Measurements from ENCODE around the gene CYSLTR2.

CYSLTR2 gene

GRCh38 chr13:48653472-48653939 is at the start of gene CYSLTR2:
Gene CYSLTR2 (plus strand): TSS chr13:48653929. CDS start chr13:48706818, 52,889 bp downstream.
- DNase-seq, result no peak

GRCh38 chr13:48615049-48615448 is 38.7 kb upstream of the CYSLTR2 start:
- DNase-seq, result no peak

DNA sequence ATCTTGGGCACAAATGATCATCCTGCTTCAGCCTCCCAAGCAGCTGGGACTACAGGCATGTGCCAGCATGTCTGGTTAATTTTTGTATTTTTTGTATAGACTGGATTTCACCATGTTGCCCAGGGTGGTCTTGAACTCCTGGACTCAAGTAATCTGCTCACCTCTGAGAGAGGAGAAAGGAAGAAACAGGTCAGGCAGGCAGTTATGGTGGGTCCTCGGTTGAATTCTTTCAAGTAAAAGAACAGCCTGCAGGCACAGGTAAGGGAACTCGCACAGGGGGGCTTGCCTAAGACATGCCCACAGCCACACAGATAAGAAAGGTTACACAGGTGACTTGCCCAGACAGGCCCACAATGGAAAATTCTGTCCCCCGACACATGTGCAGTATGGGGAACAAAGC is 34.8 kb upstream of the CYSLTR2 start:
- DNase-seq, result no peak

- no peak for DNase-seq
Observed at GRCh38 chr13:48621056-48621455, 32.7 kb upstream of the CYSLTR2 start.

DNA sequence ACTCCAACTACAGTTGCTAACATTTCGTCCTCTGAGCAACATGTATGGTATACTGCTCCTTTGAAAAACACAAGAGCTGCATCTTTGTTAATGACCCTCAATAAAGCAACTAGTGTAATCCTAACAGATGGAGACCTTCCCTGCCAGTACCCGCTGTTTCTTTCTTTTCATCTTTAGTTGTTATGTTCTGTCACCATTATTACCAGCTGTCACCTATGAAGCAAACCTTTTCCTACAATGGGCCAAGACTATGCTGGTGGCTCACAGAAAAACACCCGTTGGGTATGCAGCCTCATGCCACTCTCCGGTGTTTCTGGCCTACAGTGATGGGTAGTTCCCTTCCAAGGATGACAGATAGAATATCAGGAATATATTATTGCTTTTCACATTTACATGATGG is 29.7 kb upstream of the CYSLTR2 start:
- no peak for DNase-seq

DNA sequence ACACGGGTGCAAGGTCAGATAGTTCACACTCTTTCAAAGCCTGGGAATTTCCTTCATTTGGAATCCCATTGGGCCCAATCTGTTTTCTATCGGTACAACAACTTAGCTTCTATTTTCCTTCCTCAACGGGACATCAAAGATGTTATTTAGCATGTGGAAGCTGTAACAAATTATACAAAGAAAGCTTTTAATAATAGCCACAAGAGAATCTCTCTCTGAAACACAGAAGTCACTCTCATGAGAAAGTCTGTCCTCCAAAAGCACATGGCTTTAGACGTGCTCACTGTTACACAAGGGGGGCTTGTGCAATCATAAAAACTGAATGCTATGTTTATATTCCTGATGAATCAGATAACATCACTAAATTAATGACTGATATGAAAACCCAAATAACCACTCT is 28.9 kb upstream of the CYSLTR2 start:
- DNase-seq, result no peak

DNA sequence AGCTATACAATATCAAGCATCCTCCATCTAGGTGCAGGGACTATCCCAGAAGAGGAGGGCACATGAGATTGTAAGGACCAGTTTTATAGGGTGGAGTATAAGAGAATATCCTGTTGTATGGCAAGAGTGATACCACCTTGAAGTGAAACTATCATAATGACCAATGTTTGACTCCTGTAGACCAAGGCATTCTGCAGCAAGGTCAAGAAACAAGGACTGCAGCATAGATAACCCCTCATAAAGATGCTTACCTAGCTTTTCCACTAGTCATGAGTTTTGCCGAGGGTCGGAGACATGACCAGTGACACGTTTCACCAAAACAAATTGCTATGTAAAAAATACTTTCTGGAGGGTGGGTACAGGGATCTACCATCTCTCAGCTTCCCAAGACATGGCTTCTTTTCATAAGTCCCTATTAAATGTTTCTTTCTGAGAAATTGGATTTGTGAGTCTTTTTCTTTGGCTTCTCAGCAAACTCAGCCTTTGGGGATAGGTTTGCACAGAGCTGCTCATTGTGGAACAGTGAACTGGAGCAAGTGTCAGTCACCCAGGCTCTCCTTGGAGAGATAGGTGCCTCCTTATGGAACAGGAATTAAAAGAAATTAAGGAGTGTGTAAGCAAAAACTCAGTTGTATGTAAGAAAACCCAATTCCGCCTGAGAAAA is 28.2 kb upstream of the CYSLTR2 start:
- no peak for DNase-seq

- no peak for DNase-seq
Observed at GRCh38 chr13:48626077-48626449, 27.7 kb upstream of the CYSLTR2 start.

GRCh38 chr13:48626726-48627451 is 26.8 kb upstream of the CYSLTR2 start:
- DNase-seq, result no peak

GRCh38 chr13:48629277-48629676 is 24.5 kb upstream of the CYSLTR2 start:
- DNase-seq, result no peak

DNA sequence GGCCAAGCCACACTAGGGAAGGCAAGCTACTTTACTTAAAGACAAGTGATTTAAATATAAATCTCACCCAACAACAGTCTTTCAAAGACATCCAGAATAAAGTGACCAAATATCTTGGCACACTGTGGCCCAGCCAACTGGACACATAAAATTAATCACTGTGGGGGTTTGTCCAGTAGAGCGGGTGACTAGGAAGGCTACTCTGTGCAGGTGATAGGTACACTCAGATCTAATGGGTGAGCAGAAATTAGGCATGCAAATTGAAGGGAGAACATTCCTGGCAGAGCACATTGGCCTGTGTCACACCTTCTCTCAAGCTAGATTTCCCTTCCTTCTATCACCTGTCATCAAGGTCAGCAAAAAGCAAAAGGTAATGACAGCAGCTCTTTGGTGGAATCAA is 23.4 kb upstream of the CYSLTR2 start:
- no peak for DNase-seq

DNA sequence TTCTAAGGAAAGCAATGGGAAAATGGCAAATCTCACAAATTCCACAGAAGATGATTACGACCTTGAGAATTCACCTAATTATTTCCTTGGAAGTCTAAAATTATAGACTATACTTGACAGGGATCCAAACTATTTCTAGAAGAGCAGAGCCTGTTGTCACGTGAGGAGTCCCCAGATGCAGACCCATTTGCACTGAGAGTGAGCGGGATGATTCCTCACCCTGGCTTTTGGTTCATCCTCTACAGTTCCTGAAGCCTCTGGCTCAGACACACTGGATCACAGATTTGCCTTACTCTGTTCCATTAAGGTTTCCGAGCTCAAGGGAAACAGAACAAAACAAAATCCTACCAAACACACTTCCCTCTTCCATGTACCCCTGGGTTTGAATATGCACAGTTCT is 23.0 kb upstream of the CYSLTR2 start:
- no peak for DNase-seq

- no peak for DNase-seq
Observed at GRCh38 chr13:48631441-48631840, 22.3 kb upstream of the CYSLTR2 start.

GRCh38 chr13:48633700-48634099 is 20.0 kb upstream of the CYSLTR2 start:
- DNase-seq, result no peak

- no peak for DNase-seq
Observed at GRCh38 chr13:48634636-48635035, 19.1 kb upstream of the CYSLTR2 start.

GRCh38 chr13:48635478-48635877 is 18.3 kb upstream of the CYSLTR2 start:
- DNase-seq, result no peak

DNA sequence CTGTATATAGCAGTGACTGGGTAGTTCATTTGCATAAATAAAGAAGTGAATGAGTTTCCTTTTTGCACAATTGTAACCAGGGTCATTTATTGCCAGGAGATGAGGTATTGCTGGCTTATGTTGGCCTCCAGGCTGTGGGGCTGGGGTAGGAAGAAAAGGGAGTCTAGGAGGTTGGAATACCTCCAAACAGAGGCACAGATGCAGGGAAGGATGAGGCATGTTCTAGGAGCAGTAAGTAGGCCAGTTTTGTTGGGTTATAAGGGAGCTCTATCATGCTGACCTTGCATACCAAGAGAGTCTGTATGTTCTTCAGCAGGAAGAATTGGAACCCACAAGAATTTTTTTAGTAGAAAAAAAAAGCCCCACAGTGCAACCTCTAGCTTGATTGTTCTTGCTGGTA is 17.2 kb upstream of the CYSLTR2 start:
- no peak for DNase-seq

DNA sequence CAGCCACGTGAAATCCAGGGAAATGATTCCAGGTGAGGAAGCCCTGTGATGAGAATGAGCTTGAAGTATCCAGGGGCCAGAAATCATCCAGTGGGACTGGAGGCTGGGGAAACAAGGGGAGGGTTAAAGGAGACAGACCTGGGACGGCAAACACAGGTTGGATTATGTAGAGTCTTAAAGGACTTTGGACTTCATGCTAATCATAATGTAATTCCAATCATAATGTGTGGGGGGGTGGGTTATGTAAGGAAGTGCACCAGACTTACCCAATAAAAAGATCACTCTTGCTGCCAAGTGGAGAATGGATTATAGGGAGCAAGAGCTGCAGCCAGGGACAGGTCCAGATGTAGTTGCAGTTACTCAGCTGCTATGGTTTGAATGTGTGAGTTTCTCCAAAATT is 16.1 kb upstream of the CYSLTR2 start:
- DNase-seq, result no peak

- DNase-seq, result no peak
Observed at GRCh38 chr13:48640767-48641166, 13.0 kb upstream of the CYSLTR2 start.

DNA sequence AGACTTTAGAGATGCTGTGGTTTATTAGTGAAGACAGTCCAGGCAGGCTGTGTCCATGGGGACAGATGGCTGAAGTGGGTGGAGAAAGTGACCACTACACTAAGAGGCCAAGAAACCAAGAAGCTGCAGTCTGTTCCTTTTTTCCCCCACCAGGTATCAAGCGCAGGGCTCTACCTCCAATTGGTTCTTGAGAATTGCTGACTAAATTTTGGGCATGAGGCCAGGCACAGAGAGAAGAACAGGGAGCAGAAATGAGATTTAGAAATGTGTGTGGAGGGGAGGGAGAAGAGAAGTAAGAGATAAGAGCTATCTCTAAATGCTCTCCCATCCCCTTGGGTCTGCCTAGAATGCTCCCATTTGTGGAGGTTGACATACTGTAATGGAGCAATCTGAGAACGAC is 12.3 kb upstream of the CYSLTR2 start:
- DNase-seq, result no peak

- no peak for DNase-seq
Observed at GRCh38 chr13:48642061-48642460, 11.7 kb upstream of the CYSLTR2 start.

- no peak for DNase-seq
Observed at GRCh38 chr13:48643159-48643558, 10.6 kb upstream of the CYSLTR2 start.

- no peak for DNase-seq
Observed at GRCh38 chr13:48644141-48644540, 9.6 kb upstream of the CYSLTR2 start.

- DNase-seq, result no peak
Observed at GRCh38 chr13:48644951-48645350, 8.8 kb upstream of the CYSLTR2 start.

GRCh38 chr13:48645845-48646244 is 7.9 kb upstream of the CYSLTR2 start:
- DNase-seq, result no peak
